ENCODE data around the gene CRACR2B. TPM values are rescaled to one million over a fixed set of nuclear protein-coding genes. Genes with fewer than 3 reads are reported as not detected.
A peak's percentile ranks its signal among the peaks of the same experiment; 100 is the strongest.

The CRACR2B gene
- total and polyA plus RNA-seq, 2 donors (not counting 1 experiment from before 2014, with no cell fraction given) = 9.7 to 67.7 TPM

DNA sequence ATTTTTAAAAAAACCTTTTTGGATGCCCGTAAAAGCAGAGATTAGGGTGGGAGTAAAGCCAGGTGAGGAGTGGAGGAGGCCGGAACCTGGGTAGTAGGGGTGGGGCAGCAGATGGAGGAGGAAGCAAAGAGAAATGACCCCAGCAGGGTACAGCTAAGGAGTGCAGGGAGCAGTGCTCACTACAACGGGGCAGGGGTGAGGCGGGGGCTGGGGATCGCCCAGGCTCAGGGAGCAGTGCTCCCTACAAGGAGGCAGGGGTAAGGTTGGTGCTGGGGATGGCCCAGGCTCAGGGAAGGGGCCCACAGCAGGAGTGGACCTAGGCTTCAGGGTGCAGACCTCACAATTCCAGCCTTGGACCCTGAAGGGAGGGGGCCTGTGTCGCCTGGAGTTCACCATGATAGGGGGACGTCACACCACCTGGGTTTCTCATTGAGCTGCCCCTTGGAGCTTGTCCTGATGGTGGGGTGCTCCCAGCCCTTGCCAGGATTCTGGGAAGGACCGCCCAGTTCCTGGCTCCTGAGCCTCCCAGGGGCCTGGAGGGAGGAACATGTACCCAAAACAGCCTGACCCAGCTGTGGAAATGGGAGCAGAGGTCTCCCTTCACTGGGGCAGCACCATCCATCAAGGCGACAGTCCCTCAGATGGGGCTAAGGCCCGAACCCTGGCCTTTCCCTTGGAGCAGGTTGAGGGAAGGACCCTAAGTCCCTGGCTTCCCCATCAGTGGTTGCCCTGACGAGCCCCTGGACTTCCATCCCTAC lies 11.9 kb upstream of the CRACR2B start:
- intact Hi-C loops (cut with micrococcal nuclease) = no loop called here
- H3K9me3 Mint-ChIP-seq (ENCODE audit: insufficient read depth) = no peaks in the 10 kb centered on the region
- H3K4me1 Mint-ChIP-seq = peaks cover 23% of the 10 kb centered on the region
- 92% methylated on average over 10 of the region's 11 CpGs for WGBS (ENCODE audit: insufficient coverage)
- Histone ChIP-seq H3K4me3 (ENCODE audit: control extremely low read depth in 1 of 5, extremely low read depth in 1 of 5, insufficient read depth in 1 of 5, low read depth in 2 of 5, low read length in 4 of 5) (no peak overlapping the region), H3K9me3 (ENCODE audit: control extremely low read depth in 1 of 3, control insufficient read depth in 2 of 3, insufficient read depth in 1 of 3, low read length in 2 of 3) (no peaks in the 10 kb centered on the region), H3K27ac (ENCODE audit: low read length in 2 of 2) (no peak overlapping the region), H3K79me2 (ENCODE audit: control insufficient read depth, insufficient read depth, low read length) (peaks cover 23% of the 10 kb centered on the region), H3K4me2 (replicated peaks; ENCODE audit: low read depth, low read length, poor library complexity, severe bottlenecking) (no peak overlapping the region), H2AFZ (ENCODE audit: insufficient read depth, low read depth, low read length, poor library complexity, severe bottlenecking) (no peak overlapping the region), H3K36me3 (replicated peaks in 1 of 2; ENCODE audit: control extremely low read depth in 1 of 2, control insufficient read depth in 1 of 2, extremely low read depth in 1 of 2, insufficient read depth in 2 of 2, low read length in 1 of 2) (peaks cover 2 to 29% of the 10 kb centered on the region in 2 experiments), H3K9ac (ENCODE audit: low read length) (no peak overlapping the region), H3K4me1 (ENCODE audit: control insufficient read depth in 2 of 2, insufficient read depth in 2 of 2, low read length in 2 of 2) (peaks cover 23 to 28% of the 10 kb centered on the region in 2 donors), H3K27me3 (replicated peaks in 1 of 4; ENCODE audit: control extremely low read depth in 1 of 4, control insufficient read depth in 3 of 4, insufficient read depth in 4 of 4, low read length in 3 of 4) (no peaks in the 10 kb centered on the region), H4K20me1 (ENCODE audit: control insufficient read depth, insufficient read depth, low read length, poor library complexity, severe bottlenecking) (peaks cover 36% of the 10 kb centered on the region)
- H3K27me3 Mint-ChIP-seq = no peaks in the 10 kb centered on the region
- no peak for ATAC-seq (ENCODE audit: low read depth)
- ChIA-PET CTCF (no interaction called here), POLR2A (interaction anchor here (0.6 to 0.9 kb wide), 3 partner anchors 13 to 288 kb away, joined by 4 read pairs; no protein-coding TSS in a partner anchor)
- no peak for DNase-seq
- peak overlapping the region; percentile 32 for H3K27ac Mint-ChIP-seq
- no peak for TF ChIP-seq EZH2 (IDR thresholded peaks at IDR 0.05; ENCODE audit: borderline replicate concordance, insufficient read depth, low read depth, low read length, poor library complexity, severe bottlenecking)
- TF ChIP-seq, protein P1, sequence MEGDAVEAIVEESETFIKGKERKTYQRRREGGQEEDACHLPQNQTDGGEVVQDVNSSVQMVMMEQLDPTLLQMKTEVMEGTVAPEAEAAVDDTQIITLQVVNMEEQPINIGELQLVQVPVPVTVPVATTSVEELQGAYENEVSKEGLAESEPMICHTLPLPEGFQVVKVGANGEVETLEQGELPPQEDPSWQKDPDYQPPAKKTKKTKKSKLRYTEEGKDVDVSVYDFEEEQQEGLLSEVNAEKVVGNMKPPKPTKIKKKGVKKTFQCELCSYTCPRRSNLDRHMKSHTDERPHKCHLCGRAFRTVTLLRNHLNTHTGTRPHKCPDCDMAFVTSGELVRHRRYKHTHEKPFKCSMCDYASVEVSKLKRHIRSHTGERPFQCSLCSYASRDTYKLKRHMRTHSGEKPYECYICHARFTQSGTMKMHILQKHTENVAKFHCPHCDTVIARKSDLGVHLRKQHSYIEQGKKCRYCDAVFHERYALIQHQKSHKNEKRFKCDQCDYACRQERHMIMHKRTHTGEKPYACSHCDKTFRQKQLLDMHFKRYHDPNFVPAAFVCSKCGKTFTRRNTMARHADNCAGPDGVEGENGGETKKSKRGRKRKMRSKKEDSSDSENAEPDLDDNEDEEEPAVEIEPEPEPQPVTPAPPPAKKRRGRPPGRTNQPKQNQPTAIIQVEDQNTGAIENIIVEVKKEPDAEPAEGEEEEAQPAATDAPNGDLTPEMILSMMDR (IDR thresholded peaks at IDR 0.05) = no peak
- no peak overlapping the region for H3K4me3 Mint-ChIP-seq

DNA sequence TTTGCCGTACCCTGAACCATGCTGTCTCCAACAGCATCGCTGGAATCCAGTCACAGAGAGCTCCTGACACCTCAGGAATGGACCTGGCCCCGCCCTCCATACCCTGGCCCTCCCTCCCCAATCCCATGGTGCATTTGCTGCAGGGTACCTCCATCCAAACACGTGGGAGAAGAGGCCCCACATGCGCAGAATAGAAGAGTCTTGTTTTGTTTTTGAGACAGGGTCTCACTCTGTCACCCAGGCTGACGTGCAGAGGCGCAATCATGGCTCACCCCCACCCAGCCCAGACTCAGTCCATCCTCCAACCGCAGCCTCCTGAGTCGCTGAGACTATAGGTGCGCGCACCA lies 11.3 kb upstream of the CRACR2B start:
- Mint-ChIP-seq H3K9me3 (ENCODE audit: insufficient read depth) (no peaks in the 10 kb centered on the region), H3K27ac (peak overlapping the region; percentile 20), H3K27me3 (no peaks in the 10 kb centered on the region), H3K4me3 (peak overlapping the region; percentile 3), H3K4me1 (peaks cover 22% of the 10 kb centered on the region)
- ATAC-seq (ENCODE audit: low read depth) (no peak), DNase-seq (no peak)
- Histone ChIP-seq H3K4me3 (ENCODE audit: control extremely low read depth in 1 of 5, extremely low read depth in 1 of 5, insufficient read depth in 1 of 5, low read depth in 2 of 5, low read length in 4 of 5) (no peak overlapping the region), H3K27me3 (replicated peaks in 1 of 4; ENCODE audit: control extremely low read depth in 1 of 4, control insufficient read depth in 3 of 4, insufficient read depth in 4 of 4, low read length in 3 of 4) (no peaks in the 10 kb centered on the region), H3K36me3 (replicated peaks in 1 of 2; ENCODE audit: control extremely low read depth in 1 of 2, control insufficient read depth in 1 of 2, extremely low read depth in 1 of 2, insufficient read depth in 2 of 2, low read length in 1 of 2) (peaks cover 2 to 32% of the 10 kb centered on the region in 2 experiments), H3K27ac (ENCODE audit: low read length in 2 of 2) (no peak overlapping the region), H2AFZ (ENCODE audit: insufficient read depth, low read depth, low read length, poor library complexity, severe bottlenecking) (no peak overlapping the region), H3K4me1 (ENCODE audit: control insufficient read depth in 2 of 2, insufficient read depth in 2 of 2, low read length in 2 of 2) (peaks cover 20 to 28% of the 10 kb centered on the region in 2 donors), H3K9ac (ENCODE audit: low read length) (no peak overlapping the region), H3K79me2 (ENCODE audit: control insufficient read depth, insufficient read depth, low read length) (peaks cover 23% of the 10 kb centered on the region), H4K20me1 (ENCODE audit: control insufficient read depth, insufficient read depth, low read length, poor library complexity, severe bottlenecking) (peaks cover 36% of the 10 kb centered on the region), H3K9me3 (ENCODE audit: control extremely low read depth in 1 of 3, control insufficient read depth in 2 of 3, insufficient read depth in 1 of 3, low read length in 2 of 3) (no peaks in the 10 kb centered on the region), H3K4me2 (replicated peaks; ENCODE audit: low read depth, low read length, poor library complexity, severe bottlenecking) (no peak overlapping the region)
- 86% methylated on average over 6 of the region's 11 CpGs for WGBS (ENCODE audit: insufficient coverage)
- CTCF ChIA-PET = no interaction called here
- intact Hi-C loops (cut with micrococcal nuclease) = no loop called here
- TF ChIP-seq EZH2 (IDR thresholded peaks at IDR 0.05; ENCODE audit: borderline replicate concordance, insufficient read depth, low read depth, low read length, poor library complexity, severe bottlenecking) = no peak
- TF ChIP-seq, protein P1 (IDR thresholded peaks at IDR 0.05) = no peak
- POLR2A ChIA-PET = no interaction called here
